ENCODE measurements around the gene RPH3AL.
A peak's percentile ranks its signal among the peaks of the same experiment; 100 is the strongest.
"Not testable (repeated sequence)": the region's sequence is repeated elsewhere in the genome, so short reads cannot be mapped to it uniquely, and the experiment has no call there.

The RPH3AL gene

GRCh38 chr17:179066-179432 is 173.6 kb downstream of the RPH3AL start:
- Histone ChIP-seq H3K4me3 (peak overlapping the region in 1 of 7 experiments; percentile 58), H3K27ac (peak overlapping the region in 4 of 21 experiments; percentile 60 to 82 (median 70))

GRCh38 chr17:178292-179065 is 174.1 kb downstream of the RPH3AL start:
- Histone ChIP-seq H3K27ac (peak overlapping the region in 2 of 21 experiments; percentile 33 to 68), H3K4me3 (no peak overlapping the region)

- no peak overlapping the region for H3K27ac ChIP-seq
Measured at GRCh38 chr17:177762-178161, 174.8 kb downstream of the RPH3AL start.

GRCh38 chr17:177155-177554 is 175.5 kb downstream of the RPH3AL start:
- H3K4me3 ChIP-seq = no peak overlapping the region
- H3K27ac ChIP-seq = no peak overlapping the region

More at GRCh38 chr17:177762-178161, 174.8 kb downstream of the RPH3AL start:
- H3K4me3 ChIP-seq = no peak overlapping the region

GRCh38 chr17:173166-173911 is 179.3 kb downstream of the RPH3AL start:
- H3K4me3 ChIP-seq = no peak overlapping the region
- no peak overlapping the region for H3K27ac ChIP-seq

GRCh38 chr17:172401-172800 is 180.2 kb downstream of the RPH3AL start:
- no peak overlapping the region for H3K27ac ChIP-seq

GRCh38 chr17:171871-172270 is 180.7 kb downstream of the RPH3AL start:
- Histone ChIP-seq H3K27ac (no peak overlapping the region), H3K4me3 (no peak overlapping the region)

More at GRCh38 chr17:172401-172800, 180.2 kb downstream of the RPH3AL start:
- H3K4me3 ChIP-seq = no peak overlapping the region

- Histone ChIP-seq H3K27ac (no peak overlapping the region), H3K4me3 (no peak overlapping the region)
Measured at GRCh38 chr17:170130-170670, 182.4 kb downstream of the RPH3AL start.

GRCh38 chr17:168614-169013 is 184.0 kb downstream of the RPH3AL start:
- H3K27ac ChIP-seq, H3K4me3 ChIP-seq: not testable (repeated sequence)

- Histone ChIP-seq H3K27ac (no peak overlapping the region), H3K4me3 (no peak overlapping the region)
Measured at GRCh38 chr17:165939-166338, 186.7 kb downstream of the RPH3AL start.

- H3K4me3 ChIP-seq = no peak overlapping the region
- no peak overlapping the region for H3K27ac ChIP-seq
Measured at GRCh38 chr17:164303-165235, 188.0 kb downstream of the RPH3AL start.

- H3K4me3 ChIP-seq = no peak overlapping the region
- no peak overlapping the region for H3K27ac ChIP-seq
Measured at GRCh38 chr17:163514-164098, 189.0 kb downstream of the RPH3AL start.

- no peak overlapping the region for H3K4me3 ChIP-seq
- H3K27ac ChIP-seq = no peak overlapping the region
Measured at GRCh38 chr17:162689-163088, 189.9 kb downstream of the RPH3AL start.
